Measurements from ENCODE around the gene ZCCHC7.

GRCh38 chr9:37259951-37260350 is 139.6 kb downstream of the ZCCHC7 start:
- TF ChIP-seq CTCF (conservative IDR thresholded peaks at IDR 0.05; ENCODE audit: low read depth, low read length) (no peak), EZH2 (IDR thresholded peaks at IDR 0.05; ENCODE audit: borderline replicate concordance, low read depth, low read length, poor library complexity, severe bottlenecking) (no peak)

All from A673 (cell line).